Bronchial epithelial cell (primary cell): ENCODE data around the gene DCC. TPM values are rescaled to one million over a fixed set of nuclear protein-coding genes. Genes with fewer than 3 reads are reported as not detected.
A peak's percentile ranks its signal among the peaks of the same experiment; 100 is the strongest.

Experiments
- DNase-seq: peaks from one replicate; pipeline ENCODE4 v3.0.0-alpha.2; 2010; ENCODE audit warnings: low read depth
- FAIRE-seq: peaks from 2 replicates; lab custom pipeline; 2011; peaks lifted over from hg19 to GRCh38; lab: Jason Lieb, UNC
- H3K27me3 ChIP-seq: 2 replicates; pipeline ENCODE4 v1.5.1; 2011; ENCODE audit warnings: low read length; ENCODE audit not compliant: control insufficient read depth, insufficient read depth
- H3K36me3 ChIP-seq: 2 replicates; pipeline ENCODE4 v1.5.1; 2011; ENCODE audit warnings: low read length; ENCODE audit not compliant: control insufficient read depth, insufficient read depth
- H3K4me3 ChIP-seq: 2 replicates; pipeline ENCODE4 v1.5.1; 2011; ENCODE audit warnings: mild to moderate bottlenecking, low read depth, low read length, control low read depth
- total RNA-seq: library from RNA; depleted of rRNA; stranded (reverse); fragments of >200 nt; gene quantifications from 2 replicates; pipeline ENCODE4 v1.2.1, GENCODE V29; 2014
- TF ChIP-seq, protein P1 (sequence below): IDR thresholded peaks from 2 replicates; pipeline ENCODE4 v1.5.1; 2011; ENCODE audit warnings: mild to moderate bottlenecking, moderate library complexity, low read length, control low read depth, inconsistent platforms; ENCODE audit not compliant: insufficient read depth, severe bottlenecking

The DCC gene
- total RNA-seq, 1 donor from 2014 or later, result not detected

DNA sequence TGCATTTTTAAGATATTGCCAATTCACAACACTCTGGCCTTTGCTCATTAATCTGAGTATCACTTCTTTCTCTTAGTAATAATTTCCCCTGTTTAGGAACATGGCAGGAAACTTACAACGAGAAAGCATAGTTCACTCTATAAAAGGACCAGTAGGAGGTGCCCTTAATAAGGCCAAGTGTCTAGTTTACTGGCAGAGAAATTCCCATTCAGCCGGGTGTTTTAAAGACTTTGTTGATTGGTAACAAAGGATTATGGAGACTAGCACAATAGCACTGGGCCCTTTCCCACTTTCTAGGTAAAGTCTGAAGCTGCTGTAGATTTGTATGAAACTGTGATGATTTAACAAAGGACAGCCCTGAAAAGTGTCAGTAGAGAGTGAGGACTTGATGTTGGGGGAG is 3.1 kb downstream of the DCC start:
- Histone ChIP-seq H3K4me3 (no peak overlapping the region), H3K36me3 (no peaks in the 10 kb centered on the region), H3K27me3 (peaks cover 27% of the 10 kb centered on the region)
- FAIRE-seq, result no peak
- TF ChIP-seq, protein P1, sequence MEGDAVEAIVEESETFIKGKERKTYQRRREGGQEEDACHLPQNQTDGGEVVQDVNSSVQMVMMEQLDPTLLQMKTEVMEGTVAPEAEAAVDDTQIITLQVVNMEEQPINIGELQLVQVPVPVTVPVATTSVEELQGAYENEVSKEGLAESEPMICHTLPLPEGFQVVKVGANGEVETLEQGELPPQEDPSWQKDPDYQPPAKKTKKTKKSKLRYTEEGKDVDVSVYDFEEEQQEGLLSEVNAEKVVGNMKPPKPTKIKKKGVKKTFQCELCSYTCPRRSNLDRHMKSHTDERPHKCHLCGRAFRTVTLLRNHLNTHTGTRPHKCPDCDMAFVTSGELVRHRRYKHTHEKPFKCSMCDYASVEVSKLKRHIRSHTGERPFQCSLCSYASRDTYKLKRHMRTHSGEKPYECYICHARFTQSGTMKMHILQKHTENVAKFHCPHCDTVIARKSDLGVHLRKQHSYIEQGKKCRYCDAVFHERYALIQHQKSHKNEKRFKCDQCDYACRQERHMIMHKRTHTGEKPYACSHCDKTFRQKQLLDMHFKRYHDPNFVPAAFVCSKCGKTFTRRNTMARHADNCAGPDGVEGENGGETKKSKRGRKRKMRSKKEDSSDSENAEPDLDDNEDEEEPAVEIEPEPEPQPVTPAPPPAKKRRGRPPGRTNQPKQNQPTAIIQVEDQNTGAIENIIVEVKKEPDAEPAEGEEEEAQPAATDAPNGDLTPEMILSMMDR, result no peak
- DNase-seq, result no peak

DNA sequence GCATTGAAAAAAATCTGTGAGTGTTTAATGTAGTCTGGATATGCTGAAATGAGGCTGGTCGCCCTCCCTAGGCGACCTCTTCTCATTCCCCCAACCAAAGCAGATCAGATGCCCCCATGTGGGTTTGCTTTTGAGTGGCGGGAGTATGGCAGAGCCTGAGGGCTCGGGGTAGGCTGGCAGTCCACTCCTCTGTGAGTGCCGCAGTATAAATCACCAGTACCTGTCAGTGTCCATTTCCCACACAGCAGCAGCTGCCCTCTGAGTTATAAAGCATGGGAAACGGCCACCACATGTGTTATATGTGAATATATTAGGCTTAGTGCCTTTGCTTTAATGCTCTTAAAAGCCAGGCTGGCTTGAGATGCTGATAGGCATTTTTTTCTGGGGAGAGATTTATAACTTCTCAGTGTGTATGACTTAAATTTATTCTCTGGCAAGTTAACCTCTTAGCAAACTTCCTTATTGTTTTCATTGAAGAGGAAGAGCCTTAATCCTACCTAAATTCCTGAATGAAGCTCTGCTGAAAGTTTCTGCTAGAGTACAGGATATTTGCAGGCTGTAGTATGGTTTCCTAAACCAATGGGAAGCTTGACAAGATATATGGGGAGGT is 3.8 kb downstream of the DCC start:
- FAIRE-seq, result no peak
- H3K27me3 ChIP-seq, result peaks cover 27% of the 10 kb centered on the region
- DNase-seq, result no peak
- TF ChIP-seq, protein P1, result no peak
- H3K36me3 ChIP-seq, result no peaks in the 10 kb centered on the region
- H3K4me3 ChIP-seq, result no peak overlapping the region

DNA sequence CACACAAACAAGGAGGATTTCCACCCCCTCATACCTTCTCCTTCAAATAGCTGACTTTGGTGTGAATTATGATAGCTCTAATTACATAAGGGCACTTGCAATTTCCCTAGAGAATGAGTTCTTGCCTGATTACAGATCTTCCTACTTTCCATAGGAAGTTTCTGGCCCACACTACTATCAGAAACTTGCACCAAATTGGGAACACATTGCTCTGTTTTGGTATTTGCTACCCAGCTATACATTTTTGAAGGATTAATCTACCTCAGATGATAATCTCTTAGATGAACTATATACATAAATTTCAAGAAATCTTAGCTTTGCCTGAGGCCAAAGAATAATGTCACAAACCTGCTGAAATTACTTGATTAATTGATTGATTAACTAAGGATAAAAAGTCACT is 4.9 kb downstream of the DCC start:
- DNase-seq (no peak), FAIRE-seq (no peak)
- Histone ChIP-seq H3K36me3 (no peaks in the 10 kb centered on the region), H3K27me3 (peaks cover 24% of the 10 kb centered on the region), H3K4me3 (no peak overlapping the region)
- TF ChIP-seq, protein P1, result no peak

DNA sequence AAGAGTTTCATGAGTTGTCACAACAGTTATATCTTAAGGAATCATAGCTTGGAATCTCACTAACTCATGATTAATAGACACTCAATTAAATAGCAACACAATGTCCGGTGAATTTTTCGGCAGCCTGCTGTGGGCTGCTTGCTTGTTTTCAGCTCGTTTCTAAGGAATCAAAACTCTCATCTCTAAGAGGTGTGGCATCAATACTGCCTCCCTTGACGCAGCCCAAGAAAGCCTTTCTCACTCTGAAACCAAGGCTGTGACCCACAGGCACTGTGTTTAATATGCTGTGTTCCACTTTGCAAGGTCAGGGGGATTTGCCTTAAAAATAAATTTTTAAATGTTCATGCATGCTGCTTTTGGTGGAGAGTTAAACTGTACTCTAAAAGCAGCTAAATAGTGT is 5.4 kb downstream of the DCC start:
- H3K27me3 ChIP-seq, result peaks cover 19% of the 10 kb centered on the region
- TF ChIP-seq, protein P1, result no peak

DNA sequence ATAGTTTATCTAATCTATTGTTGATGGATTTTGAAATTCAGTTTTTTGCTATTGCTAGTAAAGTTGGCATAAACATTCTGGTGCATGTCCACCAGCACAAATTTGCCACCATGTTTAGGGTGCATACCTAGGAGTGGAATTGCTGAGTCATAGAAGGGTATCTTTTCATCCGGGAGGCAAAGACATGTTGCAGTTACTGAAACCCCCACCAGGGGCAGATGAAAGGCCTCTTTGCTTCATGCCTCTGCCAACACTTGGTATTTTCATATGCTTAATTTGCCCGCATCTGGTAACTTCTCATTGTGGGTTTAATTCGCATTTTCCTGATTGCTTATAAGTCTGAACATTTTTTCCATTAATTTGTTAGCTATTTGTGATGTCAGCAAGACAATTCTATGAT is 8.2 kb downstream of the DCC start:
- FAIRE-seq (no peak), DNase-seq (peak; percentile 24)
- peaks cover under 1% of the 10 kb centered on the region for H3K27me3 ChIP-seq
- H3K4me3 ChIP-seq, result no peak overlapping the region
- TF ChIP-seq, protein P1, result peak; percentile 34
- H3K36me3 ChIP-seq, result no peaks in the 10 kb centered on the region

More for the DNA sequence above, 5.4 kb downstream of the DCC start:
- no peak for DNase-seq
- no peak for FAIRE-seq
- Histone ChIP-seq H3K4me3 (no peak overlapping the region), H3K36me3 (no peaks in the 10 kb centered on the region)

DNA sequence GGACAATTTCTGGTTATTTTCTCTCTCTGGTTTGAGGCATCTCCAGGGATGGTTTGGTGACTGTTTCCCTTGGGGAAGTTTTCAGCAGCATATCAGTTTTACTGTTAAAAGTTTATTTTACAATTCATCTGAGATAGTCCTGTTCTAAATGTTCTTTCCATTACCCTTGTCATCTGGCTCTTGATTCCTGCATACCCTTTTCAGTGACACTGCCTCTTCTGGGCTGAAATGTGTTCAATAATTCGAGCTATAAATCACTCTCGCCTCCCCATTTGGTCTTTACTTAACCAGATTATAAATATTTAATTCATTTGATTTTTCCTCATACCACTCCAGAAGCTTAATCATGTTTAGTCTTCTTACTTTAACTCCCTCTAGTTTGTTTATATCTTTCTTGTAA is 9.5 kb downstream of the DCC start:
- no peaks in the 10 kb centered on the region for H3K36me3 ChIP-seq
- no peak overlapping the region for H3K4me3 ChIP-seq
- TF ChIP-seq, protein P1, result no peak
- FAIRE-seq (no peak), DNase-seq (no peak)
- no peaks in the 10 kb centered on the region for H3K27me3 ChIP-seq
